ENCODE results near the gene EXOG.

The EXOG gene

DNA sequence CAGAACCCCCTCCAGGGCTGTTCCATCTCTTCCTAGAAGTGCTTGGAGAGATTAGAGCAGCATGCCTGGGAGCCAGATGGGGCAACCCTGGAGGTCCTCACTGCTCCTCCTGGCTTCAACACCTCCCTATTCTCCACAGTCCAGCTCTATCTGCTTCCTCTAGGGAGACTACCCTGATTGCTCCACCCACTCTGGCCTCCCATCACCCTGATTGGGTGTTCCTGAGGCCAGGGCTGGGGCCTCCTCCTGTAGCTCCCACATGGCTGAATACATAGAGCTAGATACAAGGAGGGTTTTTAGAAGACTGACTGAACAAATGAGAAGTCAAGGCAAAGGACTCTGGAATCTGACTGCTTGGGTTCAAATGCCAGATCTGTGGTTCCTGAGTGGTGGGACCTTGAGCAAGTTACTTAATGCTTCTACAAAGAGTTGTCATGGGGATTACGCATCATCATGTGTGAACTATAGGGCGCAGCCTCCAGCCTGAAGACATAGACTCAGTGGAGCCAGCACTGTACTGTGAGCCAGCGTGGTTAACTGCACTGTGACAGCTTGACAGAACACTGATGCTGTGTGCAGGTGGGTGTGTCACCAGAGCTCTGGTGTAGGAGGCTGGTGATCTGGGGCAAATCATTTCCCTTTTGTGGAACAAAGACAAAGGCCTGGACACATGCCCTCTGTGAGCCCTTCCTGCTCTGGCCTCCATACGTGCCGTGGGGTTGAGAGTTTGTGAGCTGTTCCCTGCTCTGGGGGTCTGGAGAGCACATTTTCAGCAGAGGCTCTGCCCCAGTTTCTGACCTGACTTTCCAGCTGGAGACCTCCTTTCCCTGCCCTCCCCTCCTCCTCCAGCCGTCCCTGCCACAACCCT, 78.5 kb downstream of the EXOG start:
- no peak overlapping the region for H3K27ac ChIP-seq (ENCODE audit: poor library complexity, severe bottlenecking)
- no peaks in the 10 kb centered on the region for H3K27me3 ChIP-seq (ENCODE audit: insufficient read depth, poor library complexity, severe bottlenecking)
- DNase-seq (ENCODE audit: low spot score) (no peak), ATAC-seq (ENCODE audit: low read depth) (no peak)
- no peaks in the 10 kb centered on the region for H3K36me3 ChIP-seq (ENCODE audit: low read depth)
- no peaks in the 10 kb centered on the region for H3K9me3 ChIP-seq (ENCODE audit: severe bottlenecking)
- no peak overlapping the region for H3K4me3 ChIP-seq (ENCODE audit: severe bottlenecking)
- no peaks in the 10 kb centered on the region for H3K4me1 ChIP-seq (ENCODE audit: insufficient read depth, poor library complexity, severe bottlenecking)
- TF ChIP-seq, protein P1, sequence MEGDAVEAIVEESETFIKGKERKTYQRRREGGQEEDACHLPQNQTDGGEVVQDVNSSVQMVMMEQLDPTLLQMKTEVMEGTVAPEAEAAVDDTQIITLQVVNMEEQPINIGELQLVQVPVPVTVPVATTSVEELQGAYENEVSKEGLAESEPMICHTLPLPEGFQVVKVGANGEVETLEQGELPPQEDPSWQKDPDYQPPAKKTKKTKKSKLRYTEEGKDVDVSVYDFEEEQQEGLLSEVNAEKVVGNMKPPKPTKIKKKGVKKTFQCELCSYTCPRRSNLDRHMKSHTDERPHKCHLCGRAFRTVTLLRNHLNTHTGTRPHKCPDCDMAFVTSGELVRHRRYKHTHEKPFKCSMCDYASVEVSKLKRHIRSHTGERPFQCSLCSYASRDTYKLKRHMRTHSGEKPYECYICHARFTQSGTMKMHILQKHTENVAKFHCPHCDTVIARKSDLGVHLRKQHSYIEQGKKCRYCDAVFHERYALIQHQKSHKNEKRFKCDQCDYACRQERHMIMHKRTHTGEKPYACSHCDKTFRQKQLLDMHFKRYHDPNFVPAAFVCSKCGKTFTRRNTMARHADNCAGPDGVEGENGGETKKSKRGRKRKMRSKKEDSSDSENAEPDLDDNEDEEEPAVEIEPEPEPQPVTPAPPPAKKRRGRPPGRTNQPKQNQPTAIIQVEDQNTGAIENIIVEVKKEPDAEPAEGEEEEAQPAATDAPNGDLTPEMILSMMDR (IDR thresholded peaks at IDR 0.05; ENCODE audit: poor library complexity, severe bottlenecking) = no peak

DNA sequence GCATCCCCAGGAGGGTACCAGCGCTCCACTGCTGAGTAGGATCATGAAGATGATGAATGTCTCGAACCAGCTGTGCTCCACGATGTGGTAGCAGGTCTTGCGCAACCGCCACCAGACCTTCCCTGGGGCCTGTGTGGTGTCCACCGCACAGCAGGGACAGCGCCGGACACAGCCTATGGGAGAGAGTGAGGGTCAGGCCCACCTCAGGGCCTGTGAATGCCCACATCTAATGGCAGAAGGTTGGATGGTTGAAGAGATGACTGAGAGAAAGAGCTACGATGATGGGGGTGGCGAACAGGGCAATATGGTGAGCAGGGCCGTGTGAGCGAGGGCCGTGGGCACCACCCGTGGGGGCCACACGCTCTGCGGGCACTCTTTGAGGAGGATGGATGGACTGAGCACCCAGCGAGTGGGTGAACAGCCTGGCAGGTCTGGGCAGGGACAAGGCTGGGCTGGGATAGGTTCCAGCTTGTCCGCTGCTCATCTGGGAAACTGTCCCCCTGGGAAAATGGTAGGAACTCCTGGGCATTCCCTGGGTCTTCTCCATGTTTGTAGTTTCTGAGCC, 79.2 kb downstream of the EXOG start:
- H3K4me1 ChIP-seq (ENCODE audit: insufficient read depth, poor library complexity, severe bottlenecking) = no peaks in the 10 kb centered on the region

More for the DNA sequence above, 79.2 kb downstream of the EXOG start:
- TF ChIP-seq, protein P1 (IDR thresholded peaks at IDR 0.05; ENCODE audit: poor library complexity, severe bottlenecking) = no peak
- Histone ChIP-seq H3K9me3 (ENCODE audit: severe bottlenecking) (no peaks in the 10 kb centered on the region), H3K36me3 (ENCODE audit: low read depth) (no peaks in the 10 kb centered on the region), H3K27me3 (ENCODE audit: insufficient read depth, poor library complexity, severe bottlenecking) (no peaks in the 10 kb centered on the region), H3K27ac (ENCODE audit: poor library complexity, severe bottlenecking) (no peak overlapping the region), H3K4me3 (ENCODE audit: severe bottlenecking) (no peak overlapping the region)
- ATAC-seq (ENCODE audit: low read depth) (no peak), DNase-seq (ENCODE audit: low spot score) (no peak)
